ENCODE measurements around the gene SEC14L3. TPM values are rescaled to one million over a fixed set of nuclear protein-coding genes. Genes with fewer than 3 reads are reported as not detected.

The SEC14L3 gene
- total and polyA plus RNA-seq, 2 donors (not counting 3 experiments of a cell fraction or from before 2014, with no cell fraction given) = not detected

- intact Hi-C loops (cut with micrococcal nuclease) = no loop called here
- POLR2A ChIA-PET = no interaction called here
- no TSS peak for BruUV-seq (replicated peaks)
Measured at GRCh38 chr22:30491381-30491780, 19.6 kb upstream of the SEC14L3 start.

More at GRCh38 chr22:30491381-30491780, 19.6 kb upstream of the SEC14L3 start:
- H3K9ac ChIP-seq (replicated peaks; ENCODE audit: extremely low read depth, insufficient read depth, low read length) = no peak overlapping the region
- CTCF ChIA-PET = interaction anchor here (0.9 to 1.6 kb wide), 4 partner anchors 38 to 204 kb away, joined by 3 to 6 read pairs (median 4); no protein-coding TSS in a partner anchor
- no peaks in the 10 kb centered on the region for H3K27me3 ChIP-seq (ENCODE audit: control insufficient read depth in 2 of 2, insufficient read depth in 2 of 2, low read length in 2 of 2)
- no peaks in the 10 kb centered on the region for H3K9me1 ChIP-seq (replicated peaks; ENCODE audit: control insufficient read depth, extremely low read depth, insufficient read depth, low read length)
- TF ChIP-seq CTCF (IDR thresholded peaks at IDR 0.05; ENCODE audit: extremely low read depth in 1 of 2, insufficient read depth in 1 of 2, low read depth in 1 of 2, low read length in 2 of 2) (no peak), JUN (IDR thresholded peaks at IDR 0.05; ENCODE audit: borderline replicate concordance, insufficient read depth, insufficient read length, low read depth) (no peak), MYC (IDR thresholded peaks at IDR 0.05; ENCODE audit: low read depth, low read length) (no peak), POLR2AphosphoS5 (IDR thresholded peaks at IDR 0.05; ENCODE audit: insufficient read depth, low read depth, low read length) (no peak), FOS (IDR thresholded peaks at IDR 0.05; ENCODE audit: borderline replicate concordance, insufficient read depth, low read length) (no peak), POLR2A (IDR thresholded peaks at IDR 0.05; ENCODE audit: low read depth, low read length) (no peak), EZH2 (IDR thresholded peaks at IDR 0.05; ENCODE audit: borderline replicate concordance, low read depth, low read length, severe bottlenecking) (no peak), MAX (IDR thresholded peaks at IDR 0.05; ENCODE audit: insufficient read depth, insufficient read length) (no peak), GATA2 (IDR thresholded peaks at IDR 0.05; ENCODE audit: insufficient read depth, insufficient read length, low read depth, low read length) (no peak)
- no peaks in the 10 kb centered on the region for H3K9me3 ChIP-seq (replicated peaks; ENCODE audit: control insufficient read depth, insufficient read depth, low read length)
- H3K79me2 ChIP-seq (ENCODE audit: control insufficient read depth, insufficient read depth, low read length) = no peaks in the 10 kb centered on the region
- H3K27ac ChIP-seq (ENCODE audit: insufficient read depth, low read depth, low read length) = no peak overlapping the region
- no peak overlapping the region for H3K4me2 ChIP-seq (ENCODE audit: insufficient read depth, low read length)
- H2AFZ ChIP-seq (ENCODE audit: low read depth, low read length) = no peak overlapping the region
- DNase-seq (ENCODE audit: low read depth, low spot score) (no peak), FAIRE-seq (no peak)
- H3K4me1 ChIP-seq (ENCODE audit: control insufficient read depth, extremely low read depth, insufficient read depth, low read length) = no peaks in the 10 kb centered on the region
- dilution Hi-C loops (cut with MboI; ENCODE audit: extremely low pct_ligation_motif_present, low sequenced_read_pairs) = no loop called here
- no peaks in the 10 kb centered on the region for H3K36me3 ChIP-seq (ENCODE audit: control insufficient read depth in 2 of 2, extremely low read depth in 1 of 2, insufficient read depth in 2 of 2, low read length in 2 of 2)
- H4K20me1 ChIP-seq (replicated peaks; ENCODE audit: control insufficient read depth, extremely low read depth, insufficient read depth, low read length) = no peaks in the 10 kb centered on the region
- no peak overlapping the region for H3K4me3 ChIP-seq (replicated peaks in 1 of 3; ENCODE audit: insufficient read depth in 1 of 3, low read depth in 1 of 3, low read length in 3 of 3)
